IPS-11a (cell line): Measurements from ENCODE around the gene PTPN13.

ENCODE experiments used
- H3K4me3 ChIP-seq: one replicate; pipeline ENCODE4 v1.5.1; 2013; ENCODE audit warnings: low read depth, low read length, control low read depth

PTPN13 gene

DNA sequence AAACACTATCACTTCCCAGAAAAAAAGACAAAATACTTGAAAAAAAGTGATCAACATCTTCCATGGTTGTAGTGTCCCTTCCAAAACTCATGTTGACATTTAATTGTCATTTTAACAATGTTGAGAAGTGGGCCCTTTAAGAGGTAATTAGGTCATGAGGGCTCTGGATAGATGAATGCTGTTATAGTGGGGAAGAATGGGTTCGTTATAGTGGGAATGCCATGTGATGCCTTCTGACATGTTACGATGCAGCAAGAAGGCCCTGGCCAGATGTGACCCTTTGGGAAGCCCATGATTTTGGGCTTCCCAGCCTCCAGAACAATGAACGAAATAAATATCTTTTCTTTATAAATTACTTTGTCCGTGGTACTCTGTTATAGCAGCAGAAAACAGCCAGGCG, 259.1 kb downstream of the PTPN13 start:
- no peak overlapping the region for H3K4me3 ChIP-seq

DNA sequence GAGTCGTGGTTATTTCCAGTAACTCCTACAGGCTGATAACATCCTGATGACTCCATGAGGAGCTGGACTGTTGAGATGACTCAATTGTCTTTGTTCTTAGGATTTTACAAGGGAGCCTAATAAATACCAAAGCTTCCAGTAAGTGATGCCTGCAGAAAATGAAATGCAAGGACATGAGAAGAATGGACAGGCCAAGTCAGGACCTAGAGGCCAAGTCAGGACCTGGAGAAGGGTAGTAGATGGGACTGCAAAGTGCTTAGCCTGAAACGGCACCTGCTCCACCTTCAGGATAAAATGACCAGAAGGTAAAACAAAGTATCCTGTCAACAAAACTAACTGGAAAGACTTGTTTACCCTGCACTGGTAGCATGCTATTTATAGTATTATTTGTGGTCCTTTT, 261.5 kb downstream of the PTPN13 start:
- H3K4me3 ChIP-seq = no peak overlapping the region

DNA sequence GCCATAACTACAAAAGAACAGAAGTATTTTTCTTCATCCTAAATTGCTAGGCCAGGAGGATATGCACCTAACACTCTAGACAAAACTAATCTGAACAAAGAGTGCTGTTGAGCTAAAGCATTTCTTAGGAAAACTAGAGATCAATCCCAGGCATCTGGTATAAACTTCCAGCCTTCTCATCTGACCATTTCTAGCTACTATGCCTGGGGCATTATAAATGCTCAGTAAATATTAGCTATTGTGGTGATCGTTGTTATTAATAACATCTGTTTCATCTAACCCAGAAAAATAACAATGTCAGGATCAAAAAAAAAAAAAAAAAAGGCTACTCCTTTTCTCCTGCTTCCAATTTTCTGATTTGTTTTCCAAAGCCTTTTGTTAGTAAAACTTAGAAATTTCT, 262.8 kb downstream of the PTPN13 start:
- no peak overlapping the region for H3K4me3 ChIP-seq

DNA sequence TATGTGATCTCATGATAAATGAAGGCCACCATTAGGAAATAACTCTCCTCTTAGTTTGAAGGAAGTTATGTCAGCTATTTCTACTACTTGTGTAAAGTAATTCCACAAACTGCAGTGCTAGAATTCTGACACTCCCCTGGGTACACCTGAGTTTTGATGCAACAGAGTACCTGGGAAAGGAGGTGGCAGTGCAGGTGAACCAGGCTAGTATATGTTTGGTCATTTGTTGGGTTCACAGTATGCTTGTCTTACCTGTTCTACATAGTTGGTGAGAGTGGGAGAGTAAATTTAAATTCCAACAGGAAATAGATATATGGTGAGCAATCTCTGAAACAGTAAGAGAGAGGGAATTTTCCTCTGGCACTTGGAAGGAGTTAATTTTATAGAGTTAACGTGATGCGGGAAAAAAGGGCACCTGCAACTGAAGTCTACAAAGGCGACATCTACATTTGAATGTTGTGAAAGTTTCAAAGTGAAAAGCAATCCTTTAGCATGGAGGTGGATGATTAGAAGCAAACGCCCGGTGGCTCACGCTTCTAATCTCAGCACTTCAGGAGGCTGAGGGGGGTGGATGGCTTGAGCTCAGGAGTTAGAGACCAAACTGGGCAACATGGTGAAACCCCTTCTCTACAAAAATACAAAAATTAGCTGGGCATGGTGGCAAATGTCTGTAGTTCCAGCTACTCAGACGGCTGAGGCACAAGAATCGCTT, 263.4 kb downstream of the PTPN13 start:
- no peak overlapping the region for H3K4me3 ChIP-seq
